GM23338 (cell line): Measurements from ENCODE around the gene SACS. TPM values are rescaled to one million over a fixed set of nuclear protein-coding genes. Genes with fewer than 3 reads are reported as not detected.

Source experiments
- ATAC-seq: fragments of 200-7000 bp; cut with Tn5 transposase; 3 replicates; pipeline ENCODE4 v1.9.1; 2020
- DNase-seq: peaks from one replicate; pipeline ENCODE4 v3.0.0-alpha.2; 2015; ENCODE audit warnings: low spot score
- H2AFZ ChIP-seq: fragments of 200-600 bp; sonication (generic); 2 replicates; pipeline ENCODE4 v1.8.0; 2016; ENCODE audit warnings: antibody characterized with exemption, mild to moderate bottlenecking, moderate library complexity
- H3F3A ChIP-seq: fragments of 200-600 bp; sonication (generic); replicated peaks from 2 replicates; pipeline ENCODE4 v1.8.0; 2017; ENCODE audit warnings: antibody characterized with exemption, mixed run types, low read depth
- H3K27ac ChIP-seq: fragments of 200-600 bp; sonication (generic); 2 replicates; pipeline ENCODE4 v1.6.1; 2016; ENCODE audit warnings: low read depth
- H3K27me3 ChIP-seq: fragments of 200-600 bp; sonication (generic); 2 replicates; pipeline ENCODE4 v1.8.0; 2016; ENCODE audit warnings: mild to moderate bottlenecking, mixed run types, moderate library complexity; ENCODE audit not compliant: insufficient read depth
- H3K36me3 ChIP-seq: fragments of 200-600 bp; sonication (generic); 2 replicates; pipeline ENCODE4 v1.8.0; 2016; ENCODE audit warnings: mild to moderate bottlenecking; ENCODE audit not compliant: insufficient read depth
- H3K4me1 ChIP-seq: fragments of 200-600 bp; sonication (generic); 2 replicates; pipeline ENCODE4 v1.8.0; 2016; ENCODE audit warnings: mild to moderate bottlenecking, moderate library complexity; ENCODE audit not compliant: insufficient read depth
- H3K4me2 ChIP-seq: fragments of 200-600 bp; sonication (generic); 2 replicates; pipeline ENCODE4 v1.7.1; 2017; ENCODE audit warnings: mixed run types
- H3K4me3 ChIP-seq: fragments of 200-600 bp; sonication (generic); 2 replicates; pipeline ENCODE4 v1.6.1; 2016; ENCODE audit warnings: mixed run types
- H3K79me2 ChIP-seq: fragments of 200-600 bp; sonication (generic); replicated peaks from 2 replicates; pipeline ENCODE4 v1.8.0; 2017; ENCODE audit warnings: mild to moderate bottlenecking; ENCODE audit not compliant: insufficient read depth
- H3K9me2 ChIP-seq: fragments of 200-600 bp; sonication (generic); 2 replicates; pipeline ENCODE4 v1.8.0; 2017; ENCODE audit not compliant: insufficient read depth
- H4K20me1 ChIP-seq: fragments of 200-600 bp; sonication (generic); replicated peaks from 2 replicates; pipeline ENCODE4 v1.8.0; 2017; ENCODE audit warnings: mild to moderate bottlenecking; ENCODE audit not compliant: insufficient read depth
- H3K27ac Mint-ChIP-seq: 2 replicates; pipeline ENCODE4 v1.8.0; 2020; ENCODE audit warnings: inconsistent platforms, mild to moderate bottlenecking, moderate library complexity, mixed read lengths
- H3K27me3 Mint-ChIP-seq: 3 replicates; pipeline ENCODE4 v1.8.0; 2022; ENCODE audit warnings: low read depth, mild to moderate bottlenecking, moderate library complexity, mixed read lengths, inconsistent platforms; ENCODE audit not compliant: insufficient read depth, poor library complexity
- H3K36me3 Mint-ChIP-seq: 3 replicates; pipeline ENCODE4 v1.8.0; 2021; ENCODE audit warnings: low read depth, mild to moderate bottlenecking, inconsistent platforms, moderate library complexity, mixed read lengths
- H3K4me1 Mint-ChIP-seq: 3 replicates; pipeline ENCODE4 v1.8.0; 2020; ENCODE audit warnings: mild to moderate bottlenecking, inconsistent platforms, mixed read lengths
- H3K4me3 Mint-ChIP-seq: 3 replicates; pipeline ENCODE4 v1.8.0; 2021; ENCODE audit warnings: moderate library complexity, mild to moderate bottlenecking, inconsistent platforms, mixed read lengths
- H3K9me3 Mint-ChIP-seq: 3 replicates; pipeline ENCODE4 v1.8.0; 2020; ENCODE audit warnings: moderate library complexity, mild to moderate bottlenecking, inconsistent platforms, mixed read lengths
- CREB1 ChIP-seq: fragments of 250-450 bp; sonication (Bioruptor Pico); IDR thresholded peaks from 2 replicates; pipeline ENCODE4 v1.5.0; 2020; ENCODE audit warnings: low read depth, mild to moderate bottlenecking, moderate library complexity
- EZH2 ChIP-seq: fragments of 200-600 bp; sonication (generic); IDR thresholded peaks from one replicate; pipeline ENCODE4 v1.8.0; 2017; ENCODE audit warnings: antibody characterized with exemption, mild to moderate bottlenecking, low read depth; ENCODE audit not compliant: unreplicated experiment
- EZH2phosphoT487 ChIP-seq: fragments of 200-600 bp; sonication (generic); IDR thresholded peaks from one replicate; pipeline ENCODE4 v1.8.1; 2018; ENCODE audit warnings: antibody characterized with exemption; ENCODE audit not compliant: unreplicated experiment
- JUNB ChIP-seq: IDR thresholded peaks from one replicate; pipeline ENCODE4 v1.6.1; 2016; ENCODE audit warnings: antibody characterized with exemption; ENCODE audit not compliant: unreplicated experiment
- NANOG ChIP-seq: IDR thresholded peaks from 2 replicates; pipeline ENCODE4 v1.6.1; 2016; ENCODE audit warnings: antibody characterized with exemption, borderline replicate concordance
- POLR2AphosphoS5 ChIP-seq: IDR thresholded peaks from 2 replicates; pipeline ENCODE4 v1.6.1; 2016; ENCODE audit warnings: antibody characterized with exemption, low read depth
- STAT1 ChIP-seq: IDR thresholded peaks from one replicate; pipeline ENCODE4 v1.6.1; 2016; ENCODE audit warnings: antibody characterized with exemption; ENCODE audit not compliant: unreplicated experiment
- ZNF331 ChIP-seq: fragments of 250-450 bp; sonication (Bioruptor Pico); IDR thresholded peaks from 2 replicates; pipeline ENCODE4 v1.5.0; 2020; ENCODE audit warnings: low read depth, mild to moderate bottlenecking, moderate library complexity
- polyA plus RNA-seq: library from polyadenylated mRNA; unstranded; fragments of >200 nt; fragmentation: Nextera tagmentation; extraction: Ambion mirVana; gene quantifications from 2 replicates; pipeline ENCODE4 v1.2.1, GENCODE V29; 2016
- total RNA-seq: library from RNA; depleted of rRNA; stranded (reverse); fragments of >200 nt; shearing (Covaris generic); gene quantifications from 2 replicates; pipeline ENCODE4 v1.2.3, GENCODE V29; 2014
- TF ChIP-seq, protein P1 (sequence below): IDR thresholded peaks from one replicate; pipeline ENCODE4 v1.6.1; 2018; ENCODE audit warnings: antibody characterized with exemption; ENCODE audit not compliant: unreplicated experiment
- TF ChIP-seq, protein P2 (sequence below): fragments of 250-450 bp; sonication (Bioruptor Pico); IDR thresholded peaks from 2 replicates; pipeline ENCODE4 v1.5.0; 2020; ENCODE audit warnings: mild to moderate bottlenecking, moderate library complexity
- TF ChIP-seq, protein P3 (sequence below): IDR thresholded peaks from 2 replicates; pipeline ENCODE4 v1.6.1; 2016; ENCODE audit warnings: antibody characterized with exemption

SACS gene
- total and polyA plus RNA-seq, 2 experiments from 2014 or later: 13.8 to 58.7 TPM

DNA sequence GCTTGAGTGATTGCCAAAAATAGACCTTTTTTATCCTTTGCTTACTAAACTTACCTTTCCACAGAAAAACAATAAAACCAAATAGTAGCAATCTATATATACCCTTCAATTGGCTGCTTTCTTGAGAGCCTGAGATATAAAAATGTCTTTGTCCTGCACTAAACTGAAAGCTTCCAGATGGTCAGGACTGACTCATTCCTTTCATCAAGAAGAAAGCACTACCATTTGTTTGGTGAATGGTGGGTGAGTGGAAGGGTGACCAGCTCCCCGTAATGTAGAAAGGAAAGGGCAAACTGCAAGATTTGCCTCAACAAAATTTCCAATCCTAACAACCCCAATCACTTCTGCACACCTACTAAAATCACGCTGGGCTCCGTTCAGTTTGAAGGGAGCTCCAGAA, 67.8 kb downstream of the SACS start (continued):
- no peak for TF ChIP-seq ZNF331 (CRISPR knock-in tag)

DNA sequence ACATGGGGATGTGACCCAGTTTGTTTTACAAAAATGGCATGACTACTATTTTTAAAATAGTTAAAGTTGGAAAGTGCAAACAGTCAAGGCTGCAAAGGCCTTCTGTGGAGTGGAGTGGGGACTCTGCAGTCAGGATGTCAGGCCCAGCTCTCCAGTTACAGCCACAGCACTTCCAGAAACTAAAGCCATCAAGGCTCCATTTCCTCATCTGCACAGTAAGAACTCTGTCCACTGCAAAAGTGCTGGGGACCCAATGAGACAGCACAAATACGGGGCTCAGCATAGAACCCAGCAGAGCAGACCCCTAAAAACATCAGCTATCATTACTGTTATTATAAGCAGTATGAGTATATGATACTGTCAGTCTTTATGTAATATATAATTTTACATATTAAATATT, 73.6 kb downstream of the SACS start:
- Histone ChIP-seq H3K4me1 (no peaks in the 10 kb centered on the region), H3K9me2 (no peaks in the 10 kb centered on the region), H3K79me2 (no peaks in the 10 kb centered on the region), H4K20me1 (no peaks in the 10 kb centered on the region; the same call in none of the 2 replicates), H3K27ac (no peak overlapping the region), H3K4me3 (no peak overlapping the region), H3K36me3 (peaks cover 44% of the 10 kb centered on the region), H3K4me2 (no peak overlapping the region), H3K27me3 (no peaks in the 10 kb centered on the region), H2AFZ (no peak overlapping the region), H3F3A (no peaks in the 10 kb centered on the region)
- no peak for ATAC-seq
- H3K4me3 Mint-ChIP-seq: no peak overlapping the region
- peaks cover 66% of the 10 kb centered on the region for H3K36me3 Mint-ChIP-seq
- DNase-seq: no peak
- H3K27ac Mint-ChIP-seq: no peak overlapping the region
- H3K9me3 Mint-ChIP-seq: no peaks in the 10 kb centered on the region
- H3K27me3 Mint-ChIP-seq: peaks cover 4% of the 10 kb centered on the region
- TF ChIP-seq CREB1 (no peak), STAT1 (no peak)
- H3K4me1 Mint-ChIP-seq: 0 out of 3 replicates have a peak, but pooled peaks cover 2% of the 10 kb centered on the region

DNA sequence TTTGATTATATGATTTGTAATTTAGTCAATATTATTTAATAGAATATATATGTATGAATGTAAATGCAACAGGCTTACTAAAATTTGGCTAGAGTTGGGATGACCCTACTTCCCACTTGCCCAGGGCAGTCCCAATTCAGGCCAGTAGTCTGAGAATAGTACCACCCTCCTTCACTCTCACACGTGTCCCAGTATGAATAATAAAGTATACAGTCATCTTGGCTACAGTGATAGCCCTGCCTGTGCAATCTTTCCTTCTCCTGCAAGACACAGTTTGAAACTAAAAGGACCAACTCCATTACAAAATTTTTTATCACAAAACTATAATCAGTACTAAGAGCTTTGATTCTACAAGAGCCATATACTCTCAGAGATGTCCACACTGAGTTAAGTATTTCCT, 76.2 kb downstream of the SACS start:
- H3K4me1 Mint-ChIP-seq: 0 out of 3 replicates have a peak, but pooled peaks cover 2% of the 10 kb centered on the region
- Histone ChIP-seq H3F3A (no peaks in the 10 kb centered on the region), H3K79me2 (0 out of 2 replicates have a peak, but pooled peaks cover 6% of the 10 kb centered on the region)
- TF ChIP-seq, protein P1, sequence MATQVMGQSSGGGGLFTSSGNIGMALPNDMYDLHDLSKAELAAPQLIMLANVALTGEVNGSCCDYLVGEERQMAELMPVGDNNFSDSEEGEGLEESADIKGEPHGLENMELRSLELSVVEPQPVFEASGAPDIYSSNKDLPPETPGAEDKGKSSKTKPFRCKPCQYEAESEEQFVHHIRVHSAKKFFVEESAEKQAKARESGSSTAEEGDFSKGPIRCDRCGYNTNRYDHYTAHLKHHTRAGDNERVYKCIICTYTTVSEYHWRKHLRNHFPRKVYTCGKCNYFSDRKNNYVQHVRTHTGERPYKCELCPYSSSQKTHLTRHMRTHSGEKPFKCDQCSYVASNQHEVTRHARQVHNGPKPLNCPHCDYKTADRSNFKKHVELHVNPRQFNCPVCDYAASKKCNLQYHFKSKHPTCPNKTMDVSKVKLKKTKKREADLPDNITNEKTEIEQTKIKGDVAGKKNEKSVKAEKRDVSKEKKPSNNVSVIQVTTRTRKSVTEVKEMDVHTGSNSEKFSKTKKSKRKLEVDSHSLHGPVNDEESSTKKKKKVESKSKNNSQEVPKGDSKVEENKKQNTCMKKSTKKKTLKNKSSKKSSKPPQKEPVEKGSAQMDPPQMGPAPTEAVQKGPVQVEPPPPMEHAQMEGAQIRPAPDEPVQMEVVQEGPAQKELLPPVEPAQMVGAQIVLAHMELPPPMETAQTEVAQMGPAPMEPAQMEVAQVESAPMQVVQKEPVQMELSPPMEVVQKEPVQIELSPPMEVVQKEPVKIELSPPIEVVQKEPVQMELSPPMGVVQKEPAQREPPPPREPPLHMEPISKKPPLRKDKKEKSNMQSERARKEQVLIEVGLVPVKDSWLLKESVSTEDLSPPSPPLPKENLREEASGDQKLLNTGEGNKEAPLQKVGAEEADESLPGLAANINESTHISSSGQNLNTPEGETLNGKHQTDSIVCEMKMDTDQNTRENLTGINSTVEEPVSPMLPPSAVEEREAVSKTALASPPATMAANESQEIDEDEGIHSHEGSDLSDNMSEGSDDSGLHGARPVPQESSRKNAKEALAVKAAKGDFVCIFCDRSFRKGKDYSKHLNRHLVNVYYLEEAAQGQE: no peak
- TF ChIP-seq EZH2 (no peak), POLR2AphosphoS5 (no peak), JUNB (no peak), STAT1 (no peak), EZH2phosphoT487 (no peak), NANOG (no peak)
- TF ChIP-seq, protein P2, sequence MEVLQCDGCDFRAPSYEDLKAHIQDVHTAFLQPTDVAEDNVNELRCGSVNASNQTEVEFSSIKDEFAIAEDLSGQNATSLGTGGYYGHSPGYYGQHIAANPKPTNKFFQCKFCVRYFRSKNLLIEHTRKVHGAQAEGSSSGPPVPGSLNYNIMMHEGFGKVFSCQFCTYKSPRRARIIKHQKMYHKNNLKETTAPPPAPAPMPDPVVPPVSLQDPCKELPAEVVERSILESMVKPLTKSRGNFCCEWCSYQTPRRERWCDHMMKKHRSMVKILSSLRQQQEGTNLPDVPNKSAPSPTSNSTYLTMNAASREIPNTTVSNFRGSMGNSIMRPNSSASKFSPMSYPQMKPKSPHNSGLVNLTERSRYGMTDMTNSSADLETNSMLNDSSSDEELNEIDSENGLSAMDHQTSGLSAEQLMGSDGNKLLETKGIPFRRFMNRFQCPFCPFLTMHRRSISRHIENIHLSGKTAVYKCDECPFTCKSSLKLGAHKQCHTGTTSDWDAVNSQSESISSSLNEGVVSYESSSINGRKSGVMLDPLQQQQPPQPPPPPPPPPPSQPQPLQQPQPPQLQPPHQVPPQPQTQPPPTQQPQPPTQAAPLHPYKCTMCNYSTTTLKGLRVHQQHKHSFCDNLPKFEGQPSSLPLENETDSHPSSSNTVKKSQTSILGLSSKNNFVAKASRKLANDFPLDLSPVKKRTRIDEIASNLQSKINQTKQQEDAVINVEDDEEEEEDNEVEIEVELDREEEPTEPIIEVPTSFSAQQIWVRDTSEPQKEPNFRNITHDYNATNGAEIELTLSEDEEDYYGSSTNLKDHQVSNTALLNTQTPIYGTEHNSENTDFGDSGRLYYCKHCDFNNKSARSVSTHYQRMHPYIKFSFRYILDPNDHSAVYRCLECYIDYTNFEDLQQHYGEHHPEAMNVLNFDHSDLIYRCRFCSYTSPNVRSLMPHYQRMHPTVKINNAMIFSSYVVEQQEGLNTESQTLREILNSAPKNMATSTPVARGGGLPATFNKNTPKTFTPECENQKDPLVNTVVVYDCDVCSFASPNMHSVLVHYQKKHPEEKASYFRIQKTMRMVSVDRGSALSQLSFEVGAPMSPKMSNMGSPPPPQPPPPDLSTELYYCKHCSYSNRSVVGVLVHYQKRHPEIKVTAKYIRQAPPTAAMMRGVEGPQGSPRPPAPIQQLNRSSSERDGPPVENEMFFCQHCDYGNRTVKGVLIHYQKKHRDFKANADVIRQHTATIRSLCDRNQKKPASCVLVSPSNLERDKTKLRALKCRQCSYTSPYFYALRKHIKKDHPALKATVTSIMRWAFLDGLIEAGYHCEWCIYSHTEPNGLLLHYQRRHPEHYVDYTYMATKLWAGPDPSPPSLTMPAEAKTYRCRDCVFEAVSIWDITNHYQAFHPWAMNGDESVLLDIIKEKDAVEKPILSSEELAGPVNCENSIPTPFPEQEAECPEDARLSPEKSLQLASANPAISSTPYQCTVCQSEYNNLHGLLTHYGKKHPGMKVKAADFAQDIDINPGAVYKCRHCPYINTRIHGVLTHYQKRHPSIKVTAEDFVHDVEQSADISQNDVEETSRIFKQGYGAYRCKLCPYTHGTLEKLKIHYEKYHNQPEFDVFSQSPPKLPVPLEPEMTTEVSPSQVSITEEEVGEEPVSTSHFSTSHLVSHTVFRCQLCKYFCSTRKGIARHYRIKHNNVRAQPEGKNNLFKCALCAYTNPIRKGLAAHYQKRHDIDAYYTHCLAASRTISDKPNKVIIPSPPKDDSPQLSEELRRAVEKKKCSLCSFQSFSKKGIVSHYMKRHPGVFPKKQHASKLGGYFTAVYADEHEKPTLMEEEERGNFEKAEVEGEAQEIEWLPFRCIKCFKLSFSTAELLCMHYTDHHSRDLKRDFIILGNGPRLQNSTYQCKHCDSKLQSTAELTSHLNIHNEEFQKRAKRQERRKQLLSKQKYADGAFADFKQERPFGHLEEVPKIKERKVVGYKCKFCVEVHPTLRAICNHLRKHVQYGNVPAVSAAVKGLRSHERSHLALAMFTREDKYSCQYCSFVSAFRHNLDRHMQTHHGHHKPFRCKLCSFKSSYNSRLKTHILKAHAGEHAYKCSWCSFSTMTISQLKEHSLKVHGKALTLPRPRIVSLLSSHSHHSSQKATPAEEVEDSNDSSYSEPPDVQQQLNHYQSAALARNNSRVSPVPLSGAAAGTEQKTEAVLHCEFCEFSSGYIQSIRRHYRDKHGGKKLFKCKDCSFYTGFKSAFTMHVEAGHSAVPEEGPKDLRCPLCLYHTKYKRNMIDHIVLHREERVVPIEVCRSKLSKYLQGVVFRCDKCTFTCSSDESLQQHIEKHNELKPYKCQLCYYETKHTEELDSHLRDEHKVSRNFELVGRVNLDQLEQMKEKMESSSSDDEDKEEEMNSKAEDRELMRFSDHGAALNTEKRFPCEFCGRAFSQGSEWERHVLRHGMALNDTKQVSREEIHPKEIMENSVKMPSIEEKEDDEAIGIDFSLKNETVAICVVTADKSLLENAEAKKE (CRISPR knock-in tag): no peak
- TF ChIP-seq, protein P3, sequence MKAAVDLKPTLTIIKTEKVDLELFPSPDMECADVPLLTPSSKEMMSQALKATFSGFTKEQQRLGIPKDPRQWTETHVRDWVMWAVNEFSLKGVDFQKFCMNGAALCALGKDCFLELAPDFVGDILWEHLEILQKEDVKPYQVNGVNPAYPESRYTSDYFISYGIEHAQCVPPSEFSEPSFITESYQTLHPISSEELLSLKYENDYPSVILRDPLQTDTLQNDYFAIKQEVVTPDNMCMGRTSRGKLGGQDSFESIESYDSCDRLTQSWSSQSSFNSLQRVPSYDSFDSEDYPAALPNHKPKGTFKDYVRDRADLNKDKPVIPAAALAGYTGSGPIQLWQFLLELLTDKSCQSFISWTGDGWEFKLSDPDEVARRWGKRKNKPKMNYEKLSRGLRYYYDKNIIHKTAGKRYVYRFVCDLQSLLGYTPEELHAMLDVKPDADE: no peak

More for the DNA sequence above, 76.2 kb downstream of the SACS start:
- no peak for ATAC-seq
- H3K4me3 Mint-ChIP-seq: no peak overlapping the region
- no peaks in the 10 kb centered on the region for H3K9me3 Mint-ChIP-seq
- H3K27me3 Mint-ChIP-seq: peaks cover 4% of the 10 kb centered on the region
- H2AFZ ChIP-seq: no peak overlapping the region
- H3K36me3 ChIP-seq: peaks cover 38% of the 10 kb centered on the region
- peaks cover 58% of the 10 kb centered on the region for H3K36me3 Mint-ChIP-seq
- no peak for DNase-seq
- no peaks in the 10 kb centered on the region; the same call in none of the 2 replicates for H4K20me1 ChIP-seq
- no peaks in the 10 kb centered on the region for H3K27me3 ChIP-seq
- no peak overlapping the region for H3K4me3 ChIP-seq
- H3K27ac ChIP-seq: no peak overlapping the region
- no peaks in the 10 kb centered on the region for H3K9me2 ChIP-seq
- H3K27ac Mint-ChIP-seq: no peak overlapping the region
- no peak overlapping the region for H3K4me2 ChIP-seq
- H3K4me1 ChIP-seq: no peaks in the 10 kb centered on the region
